ENCODE results near the gene IPPK. TPM values are rescaled to one million over a fixed set of nuclear protein-coding genes. Genes with fewer than 3 reads are reported as not detected.

IPPK gene
- total and polyA plus RNA-seq, 2 of the 8 experiments (the other 6 are each of a cell fraction or from before 2014, with no cell fraction given): 10.5 to 13.6 TPM

DNA sequence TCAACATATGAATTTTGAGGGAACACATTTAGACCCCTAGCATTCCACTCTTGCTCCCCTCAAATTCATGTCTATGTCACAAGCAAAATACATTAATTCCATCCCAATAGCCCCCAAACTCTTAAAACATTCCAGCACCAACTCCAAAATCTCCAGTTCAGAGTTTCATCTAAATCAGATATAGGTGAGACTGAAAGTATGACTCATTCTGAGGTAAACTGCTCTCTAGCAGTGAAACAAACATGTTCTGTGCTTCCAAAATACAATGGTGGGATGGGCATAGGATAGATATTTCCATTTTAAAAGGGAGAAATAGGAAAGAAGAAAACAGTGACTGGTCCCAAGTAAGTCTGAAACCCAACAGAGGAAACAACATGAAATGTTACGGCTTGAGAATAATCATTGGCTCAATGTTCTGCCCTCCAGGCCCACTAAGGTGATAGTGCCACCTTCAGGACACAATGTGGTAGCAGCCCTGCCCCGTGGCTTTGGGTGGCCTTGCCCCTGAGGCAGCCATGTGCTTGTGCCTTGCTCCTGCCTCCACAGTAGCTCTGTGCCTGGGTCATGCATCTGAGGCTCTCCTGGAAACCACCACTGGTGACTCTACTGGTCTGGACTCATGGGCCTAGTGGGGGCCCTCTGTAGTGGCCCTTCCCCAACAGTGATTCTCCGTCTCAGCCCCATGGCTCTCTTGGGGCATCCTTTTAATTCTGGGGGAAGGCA, 36.4 kb upstream of the IPPK start:
- Histone ChIP-seq H2AFZ (ENCODE audit: low read length) (no peak overlapping the region), H3K23me2 (ENCODE audit: low read depth, low read length) (no peaks in the 10 kb centered on the region), H2BK12ac (ENCODE audit: low read depth, low read length) (no peak overlapping the region), H3K27me3 (replicated peaks in 1 of 4; ENCODE audit: control insufficient read depth in 3 of 4, extremely low read depth in 1 of 4, insufficient read depth in 3 of 4, low read length in 3 of 4) (no peaks in the 10 kb centered on the region), H3K18ac (ENCODE audit: extremely low read depth, low read length) (no peak overlapping the region), H3K9ac (replicated peaks in 1 of 4; ENCODE audit: extremely low read depth in 1 of 4, low read depth in 3 of 4, low read length in 3 of 4) (no peak overlapping the region), H2AK5ac (ENCODE audit: low read depth, low read length) (no peak overlapping the region), H3K23ac (ENCODE audit: insufficient read length) (no peak overlapping the region), H4K8ac (ENCODE audit: extremely low read depth, insufficient read depth, low read length) (peak overlapping the region; percentile 3; the same call in 1 of the 2 replicates), H3K4me1 (replicated peaks in 1 of 4; ENCODE audit: control insufficient read depth in 3 of 4, insufficient read depth in 4 of 4, low read length in 3 of 4) (no peaks in the 10 kb centered on the region), H2BK20ac (ENCODE audit: low read length) (no peak overlapping the region), H3K56ac (replicated peaks; ENCODE audit: insufficient read length, low read depth, low read length) (no peak overlapping the region), H2BK15ac (ENCODE audit: low read length) (no peak overlapping the region), H3K14ac (ENCODE audit: insufficient read length) (no peak overlapping the region), H2BK5ac (ENCODE audit: low read depth, low read length) (no peak overlapping the region), H4K5ac (ENCODE audit: insufficient read length, low read depth, low read length) (no peak overlapping the region), H3K36me3 (ENCODE audit: control insufficient read depth in 2 of 4, insufficient read depth in 4 of 4, low read length in 3 of 4) (no peaks in the 10 kb centered on the region; a peak in 3 of 8 replicates), H3K4ac (replicated peaks; ENCODE audit: insufficient read length, low read depth, low read length) (no peak overlapping the region), H3K79me2 (ENCODE audit: control insufficient read depth in 1 of 2, insufficient read depth in 2 of 2, low read length in 2 of 2) (no peaks in the 10 kb centered on the region), H4K20me1 (replicated peaks in 1 of 2; ENCODE audit: control insufficient read depth in 1 of 2, insufficient read depth in 2 of 2, low read length in 2 of 2) (peaks cover 0 to 3% of the 10 kb centered on the region in 2 experiments), H3K9me3 (ENCODE audit: insufficient read depth in 2 of 2, low read depth in 1 of 2, low read length in 1 of 2) (no peaks in the 10 kb centered on the region), H3K4me2 (ENCODE audit: insufficient read depth in 1 of 2, low read depth in 2 of 2, low read length in 2 of 2) (no peak overlapping the region), H3K79me1 (ENCODE audit: low read depth, low read length) (no peaks in the 10 kb centered on the region; the same call in 1 of the 2 replicates), H4K91ac (replicated peaks; ENCODE audit: insufficient read length, low read length) (no peak overlapping the region), H3K4me3 (ENCODE audit: extremely low read depth in 1 of 4, insufficient read depth in 2 of 4, low read depth in 3 of 4, low read length in 4 of 4) (no peak overlapping the region), H3K27ac (ENCODE audit: low read depth, low read length) (no peak overlapping the region), H2BK120ac (replicated peaks; ENCODE audit: low read depth, low read length) (no peak overlapping the region)
- CTCF ChIA-PET (ENCODE audit: partially characterized antibody): interaction anchor here (0.7 to 4.0 kb wide), 12 partner anchors 11 to 206 kb away, joined by 3 to 31 read pairs (median 4); no protein-coding TSS in a partner anchor
- WGBS, 2 experiments (ENCODE audit: extremely low coverage in 1 of 2, insufficient coverage in 1 of 2, insufficient read length in 1 of 2, insufficient replicate concordance in 2 of 2, low coverage in 1 of 2, low lambda C conversion rate in 2 of 2, missing lambda C conversion rate in 1 of 2): 57% methylated on average over 3 of the region's 3 CpGs; no CpG with 5 or more reads in 1 of the 2 experiments
- DNase-seq (ENCODE audit: low read depth in 1 of 2, low spot score in 2 of 2) (peak in 1 of 2 experiments; percentile 69), FAIRE-seq (peak; percentile 69)
- POLR2A ChIA-PET (ENCODE audit: partially characterized antibody): interaction anchor here (1.4 kb wide), 1 partner anchor 58 kb away, joined by 4 read pairs; no protein-coding TSS in a partner anchor
- TF ChIP-seq JUND (IDR thresholded peaks at IDR 0.05; ENCODE audit: low read length) (no peak), TEAD4 (IDR thresholded peaks at IDR 0.05; ENCODE audit: low read depth, low read length) (peak; percentile 76), CHD2 (IDR thresholded peaks at IDR 0.05; ENCODE audit: low read length) (no peak), PHF8 (conservative IDR thresholded peaks at IDR 0.05; ENCODE audit: low read depth, low read length) (no peak), CTBP2 (IDR thresholded peaks at IDR 0.05; ENCODE audit: borderline replicate concordance, insufficient read depth, insufficient read length, low read length) (no peak), HDAC6 (IDR thresholded peaks at IDR 0.05; ENCODE audit: low read depth, low read length) (no peak), TAF1 (IDR thresholded peaks at IDR 0.05; ENCODE audit: low read depth, low read length) (no peak), RAD21 (IDR thresholded peaks at IDR 0.05 in 1 of 2, conservative IDR thresholded peaks at IDR 0.05 in 1 of 2; ENCODE audit: low read depth in 2 of 2, low read length in 2 of 2) (peak; percentile 76 to 77), ASH2L (IDR thresholded peaks at IDR 0.05; ENCODE audit: low read length) (no peak)
- TF ChIP-seq, protein P1, sequence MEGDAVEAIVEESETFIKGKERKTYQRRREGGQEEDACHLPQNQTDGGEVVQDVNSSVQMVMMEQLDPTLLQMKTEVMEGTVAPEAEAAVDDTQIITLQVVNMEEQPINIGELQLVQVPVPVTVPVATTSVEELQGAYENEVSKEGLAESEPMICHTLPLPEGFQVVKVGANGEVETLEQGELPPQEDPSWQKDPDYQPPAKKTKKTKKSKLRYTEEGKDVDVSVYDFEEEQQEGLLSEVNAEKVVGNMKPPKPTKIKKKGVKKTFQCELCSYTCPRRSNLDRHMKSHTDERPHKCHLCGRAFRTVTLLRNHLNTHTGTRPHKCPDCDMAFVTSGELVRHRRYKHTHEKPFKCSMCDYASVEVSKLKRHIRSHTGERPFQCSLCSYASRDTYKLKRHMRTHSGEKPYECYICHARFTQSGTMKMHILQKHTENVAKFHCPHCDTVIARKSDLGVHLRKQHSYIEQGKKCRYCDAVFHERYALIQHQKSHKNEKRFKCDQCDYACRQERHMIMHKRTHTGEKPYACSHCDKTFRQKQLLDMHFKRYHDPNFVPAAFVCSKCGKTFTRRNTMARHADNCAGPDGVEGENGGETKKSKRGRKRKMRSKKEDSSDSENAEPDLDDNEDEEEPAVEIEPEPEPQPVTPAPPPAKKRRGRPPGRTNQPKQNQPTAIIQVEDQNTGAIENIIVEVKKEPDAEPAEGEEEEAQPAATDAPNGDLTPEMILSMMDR (IDR thresholded peaks at IDR 0.05; ENCODE audit: control extremely low read depth in 1 of 3, insufficient read depth in 1 of 3, low read depth in 1 of 3, low read length in 3 of 3): peak; percentile 66 to 92 (median 90)

Measured in H1 (cell line).